ENCODE results near the gene CDYL.

Gene CDYL

DNA sequence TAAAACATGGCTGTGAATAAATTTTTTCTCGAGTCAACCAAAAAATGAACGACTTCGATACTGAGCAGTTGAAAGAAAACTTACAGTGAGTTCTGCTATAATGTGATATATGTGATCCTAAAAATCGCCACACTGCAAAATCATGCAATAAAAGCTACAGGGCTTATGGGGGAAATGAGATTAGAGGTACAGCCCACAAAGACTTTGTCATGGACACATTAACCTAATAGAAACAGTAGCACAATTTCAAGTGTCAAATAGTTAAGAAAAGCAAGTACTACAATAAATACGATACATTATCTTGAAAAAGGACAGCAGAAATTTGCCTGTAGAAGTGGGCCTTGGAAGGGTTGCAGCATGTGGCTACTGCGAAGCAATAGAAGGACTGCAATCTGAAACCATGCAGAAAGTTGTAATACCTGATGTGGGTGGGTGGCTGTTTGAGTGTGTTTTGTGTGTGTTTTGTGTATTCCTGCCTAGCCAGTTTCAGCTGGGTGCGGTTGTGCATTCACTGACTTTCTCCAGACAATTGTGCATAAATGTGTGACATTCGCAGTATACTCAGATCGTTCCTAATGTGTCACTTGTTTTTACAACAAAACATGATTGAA lies 148.6 kb downstream of the CDYL start:
- Histone ChIP-seq H3K27ac (no peak overlapping the region), H3K27me3 (no peaks in the 10 kb centered on the region), H3K36me3 (peaks cover 28% of the 10 kb centered on the region), H3K4me3 (no peak overlapping the region), H3K4me1 (peaks cover 53% of the 10 kb centered on the region), H3K9me3 (peaks cover 19% of the 10 kb centered on the region), H4K20me1 (peaks cover 92% of the 10 kb centered on the region), H3K4me2 (peak overlapping the region; percentile 51), H3K9ac (no peak overlapping the region)
- no peak for TF ChIP-seq Cebpa-rat (IDR thresholded peaks at IDR 0.05)

DNA sequence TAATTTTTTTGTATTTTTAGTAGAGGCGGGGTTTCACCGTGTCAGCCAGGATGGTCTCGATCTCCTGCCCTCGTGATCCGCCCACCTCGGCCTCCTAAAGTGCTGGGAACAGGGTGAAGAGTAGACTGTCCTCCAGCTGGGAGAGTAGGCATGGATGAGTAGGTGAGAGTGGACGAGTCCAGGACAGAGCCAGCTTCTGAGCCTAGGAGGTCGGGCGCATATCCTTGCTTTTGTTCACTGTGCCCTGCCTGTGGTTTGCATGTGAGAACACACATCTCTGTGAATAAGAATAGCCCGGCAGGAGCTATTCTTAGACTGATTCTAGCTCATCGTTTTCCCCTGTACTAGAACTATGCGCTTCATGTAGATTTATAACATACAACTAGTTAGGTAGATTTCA lies 149.4 kb downstream of the CDYL start:
- peaks cover 19% of the 10 kb centered on the region for H3K9me3 ChIP-seq
- H3K4me3 ChIP-seq, result no peak overlapping the region
- H3K27me3 ChIP-seq, result no peaks in the 10 kb centered on the region
- H4K20me1 ChIP-seq, result peaks cover 94% of the 10 kb centered on the region
- 0 out of 2 replicates have a peak overlapping the region, but pooled peaks have one; percentile 5 for H3K27ac ChIP-seq
- TF ChIP-seq Cebpa-rat (IDR thresholded peaks at IDR 0.05), result no peak
- H3K36me3 ChIP-seq, result peaks cover 20% of the 10 kb centered on the region
- peaks cover 62% of the 10 kb centered on the region for H3K4me1 ChIP-seq
- peak overlapping the region; percentile 51 for H3K4me2 ChIP-seq
- H3K9ac ChIP-seq, result no peak overlapping the region; the same call in 1 of the 2 replicates

DNA sequence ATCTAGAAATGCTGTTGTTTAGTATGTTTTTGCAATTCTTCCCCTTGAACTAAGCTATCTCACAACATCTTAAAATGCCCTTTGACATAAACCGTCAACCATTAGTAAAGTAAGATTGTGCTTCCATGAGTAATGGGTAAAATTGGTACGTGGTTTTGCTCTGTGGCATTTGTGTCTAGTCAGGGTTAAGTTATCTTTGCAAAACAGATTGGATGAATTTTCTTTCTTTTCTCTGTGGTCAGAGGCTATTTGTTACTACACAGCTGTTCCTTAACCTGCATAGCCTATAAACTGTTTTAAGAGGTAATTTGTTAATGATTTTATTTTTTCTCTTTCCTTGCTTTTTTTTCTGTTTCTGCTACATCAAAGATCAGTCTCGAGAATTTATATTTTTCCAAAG lies 152.2 kb downstream of the CDYL start:
- H3K9me3 ChIP-seq, result no peaks in the 10 kb centered on the region; the same call in 1 of the 2 replicates
- peak overlapping the region; percentile 30 for H3K4me2 ChIP-seq
- no peak overlapping the region for H3K9ac ChIP-seq
- H3K4me3 ChIP-seq, result no peak overlapping the region
- no peaks in the 10 kb centered on the region for H3K27me3 ChIP-seq
- no peak overlapping the region for H3K27ac ChIP-seq
- TF ChIP-seq Cebpa-rat (IDR thresholded peaks at IDR 0.05), result no peak
- peaks cover 10% of the 10 kb centered on the region for H3K36me3 ChIP-seq
- peaks cover 90% of the 10 kb centered on the region for H3K4me1 ChIP-seq
- H4K20me1 ChIP-seq, result peaks cover 97% of the 10 kb centered on the region

DNA sequence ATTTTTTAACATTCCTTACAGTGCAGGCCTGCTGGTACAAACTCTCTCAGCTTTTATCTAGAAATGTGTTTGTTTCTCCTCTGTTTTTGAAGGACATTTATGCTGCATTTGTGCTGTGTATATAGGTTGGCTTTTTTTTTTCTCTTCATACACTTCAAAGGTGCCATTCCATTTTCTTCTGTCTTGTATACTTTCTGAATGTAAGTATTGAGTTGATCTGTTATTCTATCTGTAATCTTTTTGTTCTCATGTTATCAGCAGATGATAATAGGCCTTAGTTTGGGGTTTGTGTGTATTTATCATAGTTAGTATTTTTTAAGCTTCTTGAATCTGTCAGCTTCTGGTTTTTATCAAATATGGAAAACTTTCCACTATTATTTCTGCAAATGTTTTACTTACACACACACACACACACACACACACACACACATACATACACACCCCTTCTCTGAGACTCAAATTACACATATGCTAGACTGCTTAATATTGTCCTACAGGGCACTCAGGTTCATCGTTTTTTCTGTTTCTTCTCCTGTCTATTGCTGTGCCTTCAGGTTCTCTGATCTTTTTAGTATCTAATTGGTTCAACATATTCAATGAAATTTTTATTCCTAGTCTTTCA lies 153.0 kb downstream of the CDYL start:
- no peak for TF ChIP-seq Cebpa-rat (IDR thresholded peaks at IDR 0.05)
- Histone ChIP-seq H3K4me2 (peak overlapping the region; percentile 27; the same call in 1 of the 2 replicates), H3K4me1 (peaks cover 92% of the 10 kb centered on the region), H3K27ac (no peak overlapping the region), H3K27me3 (no peaks in the 10 kb centered on the region), H4K20me1 (peaks cover 97% of the 10 kb centered on the region), H3K9me3 (no peaks in the 10 kb centered on the region; the same call in 1 of the 2 replicates), H3K36me3 (peaks cover 10% of the 10 kb centered on the region), H3K9ac (no peak overlapping the region), H3K4me3 (no peak overlapping the region)

DNA sequence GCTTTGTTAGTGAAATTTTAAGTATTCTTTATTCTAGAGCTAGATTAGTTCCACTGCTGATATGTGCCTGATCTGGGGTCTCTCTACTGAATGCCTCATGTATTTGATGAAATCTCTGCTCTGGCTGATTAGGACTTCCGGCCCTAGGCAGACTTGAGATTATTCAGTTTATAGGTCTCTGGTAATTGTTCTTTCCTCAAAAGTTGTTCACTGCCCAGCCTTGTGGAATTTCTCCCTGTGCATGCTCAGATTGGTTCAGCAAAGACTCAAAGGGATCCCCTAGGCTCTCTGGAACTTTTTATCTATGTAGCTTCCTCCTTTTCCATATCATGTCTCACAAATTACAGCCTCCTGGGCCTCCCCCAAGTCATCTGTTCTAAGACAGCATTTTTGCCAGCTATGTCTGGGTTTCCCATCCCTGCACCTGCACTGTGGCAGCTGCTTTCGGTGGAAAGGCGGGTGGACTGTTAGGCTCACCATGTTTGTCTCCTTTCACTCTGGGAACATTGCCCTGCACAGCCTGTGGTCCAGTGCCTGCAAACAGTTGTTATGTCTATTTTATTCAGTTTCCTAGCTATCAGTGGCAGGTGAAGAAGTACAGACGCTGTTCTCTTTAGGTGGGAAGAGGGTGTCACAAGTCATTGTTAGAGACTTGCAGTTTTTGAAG lies 154.0 kb downstream of the CDYL start:
- H3K27me3 ChIP-seq, result no peaks in the 10 kb centered on the region
- no peak for TF ChIP-seq Cebpa-rat (IDR thresholded peaks at IDR 0.05)
- H3K27ac ChIP-seq, result no peak overlapping the region
- no peak overlapping the region for H3K9ac ChIP-seq
- peaks cover 92% of the 10 kb centered on the region for H3K4me1 ChIP-seq
- no peak overlapping the region for H3K4me3 ChIP-seq
- peak overlapping the region; percentile 27 for H3K4me2 ChIP-seq
- peaks cover 97% of the 10 kb centered on the region for H4K20me1 ChIP-seq
- H3K9me3 ChIP-seq, result no peaks in the 10 kb centered on the region
- peaks cover 10% of the 10 kb centered on the region for H3K36me3 ChIP-seq

DNA sequence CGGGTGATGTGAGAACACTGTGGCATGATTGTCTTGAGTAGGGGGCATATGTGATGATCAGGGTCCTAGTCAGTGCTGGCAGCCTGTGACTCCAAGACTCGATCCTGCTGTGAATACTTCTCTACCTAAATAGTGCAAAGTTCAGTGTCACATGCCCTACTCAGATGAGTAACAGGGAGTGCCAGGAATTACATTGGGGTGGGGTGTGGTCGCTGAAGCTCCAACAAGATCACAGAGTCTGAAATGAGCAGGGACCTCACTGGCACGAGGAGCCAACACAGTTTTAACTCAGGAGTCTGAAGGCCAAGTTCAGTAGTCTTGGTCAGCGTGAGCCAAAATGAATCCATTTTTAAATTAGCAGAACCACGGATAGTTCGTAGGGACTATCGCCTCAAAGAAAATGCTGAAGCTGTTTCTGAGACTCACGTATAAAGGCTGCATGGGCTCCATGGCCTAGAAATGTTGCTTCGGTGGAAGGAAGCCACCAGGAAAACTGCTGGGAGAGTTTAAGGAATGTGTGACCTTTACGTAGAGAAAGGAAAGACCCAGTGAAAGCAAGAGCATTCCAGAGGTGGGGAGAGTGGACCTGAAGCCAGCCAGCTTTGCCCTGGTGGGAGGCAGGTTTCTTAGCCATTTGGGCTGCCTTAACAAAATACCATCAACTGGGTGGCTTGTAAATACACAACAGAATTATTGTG lies 155.5 kb downstream of the CDYL start:
- H4K20me1 ChIP-seq, result peaks cover 100% of the 10 kb centered on the region
- peaks cover 10% of the 10 kb centered on the region; the same call in 1 of the 2 replicates for H3K36me3 ChIP-seq
- no peak overlapping the region for H3K9ac ChIP-seq
- no peak overlapping the region for H3K4me3 ChIP-seq
- H3K4me2 ChIP-seq, result peak overlapping the region; percentile 75
- no peak for TF ChIP-seq Cebpa-rat (IDR thresholded peaks at IDR 0.05)
- no peaks in the 10 kb centered on the region for H3K9me3 ChIP-seq
- peak overlapping the region; percentile 50; the same call in 1 of the 2 replicates for H3K27ac ChIP-seq
- peaks cover 91% of the 10 kb centered on the region for H3K4me1 ChIP-seq
- H3K27me3 ChIP-seq, result no peaks in the 10 kb centered on the region

DNA sequence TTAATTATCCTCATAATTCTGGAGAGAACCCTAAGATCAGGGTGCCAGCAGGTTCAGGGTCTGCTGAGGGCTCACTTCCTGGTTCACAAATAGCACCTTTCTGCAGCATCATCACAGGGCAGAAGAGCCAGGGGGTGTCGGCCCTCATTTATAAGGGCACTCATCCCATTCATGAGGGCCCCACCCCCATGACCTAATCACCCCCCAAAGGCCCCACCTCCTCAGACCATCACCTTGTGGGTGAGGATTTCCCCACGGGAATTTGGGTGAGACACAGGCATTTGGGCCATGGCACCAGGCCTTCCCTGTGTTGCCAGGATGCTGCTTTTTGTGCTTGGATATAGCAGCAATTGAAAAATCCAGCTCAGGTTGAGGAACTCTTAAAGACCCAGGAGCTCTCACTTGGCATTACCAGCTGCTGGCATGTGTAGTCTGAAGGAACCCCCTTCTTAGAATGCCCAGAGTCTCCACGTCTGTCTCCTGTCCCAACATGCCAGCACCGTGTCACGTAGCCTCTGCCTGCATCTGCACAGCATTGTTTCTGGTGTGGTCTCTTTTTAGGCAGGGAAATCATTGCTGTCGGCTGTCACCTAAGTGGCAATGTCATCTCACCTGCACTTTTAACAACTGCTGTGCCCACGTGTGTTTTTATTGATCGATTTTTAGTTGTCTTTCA lies 156.2 kb downstream of the CDYL start:
- peaks cover 15% of the 10 kb centered on the region for H3K36me3 ChIP-seq
- H3K27ac ChIP-seq, result peak overlapping the region; percentile 50; the same call in 1 of the 2 replicates
- no peak overlapping the region for H3K9ac ChIP-seq
- H3K9me3 ChIP-seq, result no peaks in the 10 kb centered on the region
- H3K4me3 ChIP-seq, result no peak overlapping the region
- TF ChIP-seq Cebpa-rat (IDR thresholded peaks at IDR 0.05), result no peak
- H3K4me2 ChIP-seq, result peak overlapping the region; percentile 75
- peaks cover 100% of the 10 kb centered on the region for H4K20me1 ChIP-seq
- no peaks in the 10 kb centered on the region for H3K27me3 ChIP-seq
- peaks cover 91% of the 10 kb centered on the region for H3K4me1 ChIP-seq

DNA sequence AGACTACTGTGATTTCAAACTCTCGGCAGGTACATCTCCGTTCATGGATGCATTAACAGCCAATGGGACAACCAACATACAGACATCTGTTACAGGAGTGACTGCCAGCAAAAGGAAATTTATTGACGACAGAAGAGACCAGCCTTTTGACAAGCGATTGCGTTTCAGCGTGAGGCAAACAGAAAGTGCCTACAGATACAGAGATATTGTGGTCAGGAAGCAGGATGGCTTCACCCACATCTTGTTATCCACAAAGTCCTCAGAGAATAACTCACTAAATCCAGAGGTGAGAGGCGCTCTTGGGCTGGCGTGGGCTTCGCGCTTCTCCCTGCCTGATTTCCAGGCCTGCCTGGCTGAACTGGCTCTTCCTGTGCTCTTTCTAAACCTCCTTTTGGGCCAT lies 159.3 kb downstream of the CDYL start:
- TF ChIP-seq Cebpa-rat (IDR thresholded peaks at IDR 0.05), result no peak
- Histone ChIP-seq H4K20me1 (peaks cover 96% of the 10 kb centered on the region), H3K4me2 (peak overlapping the region; percentile 87), H3K36me3 (peaks cover 42% of the 10 kb centered on the region), H3K4me1 (peaks cover 72% of the 10 kb centered on the region), H3K4me3 (0 out of 2 replicates have a peak overlapping the region, but pooled peaks have one; percentile 33), H3K27me3 (no peaks in the 10 kb centered on the region), H3K9ac (peak overlapping the region; percentile 25; the same call in 1 of the 2 replicates), H3K27ac (peak overlapping the region; percentile 52; the same call in 1 of the 2 replicates), H3K9me3 (no peaks in the 10 kb centered on the region)
